ENCODE data around the gene EXOC4.
"Not testable (repeated sequence)": the region's sequence is repeated elsewhere in the genome, so short reads cannot be mapped to it uniquely, and the experiment has no call there.

Gene EXOC4

DNA sequence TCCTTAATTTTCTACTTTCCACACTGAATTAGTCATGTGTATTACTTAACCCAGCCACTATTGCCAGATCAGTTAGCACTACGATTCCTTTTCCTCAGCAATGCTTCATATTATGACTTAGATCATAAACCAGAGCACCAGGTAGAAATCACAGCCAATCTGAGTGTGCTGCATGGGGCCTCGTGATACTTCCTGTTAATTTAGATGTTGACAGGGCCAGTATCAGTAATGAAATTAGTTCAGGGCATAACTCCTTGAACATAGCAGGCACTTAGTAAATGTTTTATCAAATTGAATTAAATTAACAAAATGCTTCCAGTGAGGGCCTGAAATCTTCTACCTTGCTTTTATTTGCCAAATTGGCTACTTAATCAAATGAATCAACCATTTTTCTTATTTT, 705.0 kb downstream of the EXOC4 start:
- H3K4me3 ChIP-seq (ENCODE audit: low read depth, low read length), result no peak overlapping the region

DNA sequence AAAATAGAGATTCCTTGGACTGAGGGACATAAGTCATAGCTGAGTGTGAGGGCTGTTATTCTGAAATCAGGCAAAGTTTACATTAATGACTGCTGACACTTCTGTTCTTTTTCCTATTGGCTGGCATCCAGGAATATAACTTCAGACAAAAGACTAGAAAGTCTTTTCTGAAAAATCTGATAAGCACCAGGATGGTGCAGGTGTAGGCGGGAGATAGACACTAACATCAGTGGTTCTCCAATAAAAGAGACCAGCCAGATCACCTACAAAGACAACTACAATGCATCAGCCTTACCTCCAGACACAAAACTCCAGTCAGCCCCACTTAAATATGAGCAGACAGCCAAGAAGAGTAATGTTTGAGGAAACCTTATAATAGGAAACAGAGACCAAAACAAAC, 705.9 kb downstream of the EXOC4 start:
- H3K4me3 ChIP-seq (ENCODE audit: low read depth, low read length), result no peak overlapping the region

DNA sequence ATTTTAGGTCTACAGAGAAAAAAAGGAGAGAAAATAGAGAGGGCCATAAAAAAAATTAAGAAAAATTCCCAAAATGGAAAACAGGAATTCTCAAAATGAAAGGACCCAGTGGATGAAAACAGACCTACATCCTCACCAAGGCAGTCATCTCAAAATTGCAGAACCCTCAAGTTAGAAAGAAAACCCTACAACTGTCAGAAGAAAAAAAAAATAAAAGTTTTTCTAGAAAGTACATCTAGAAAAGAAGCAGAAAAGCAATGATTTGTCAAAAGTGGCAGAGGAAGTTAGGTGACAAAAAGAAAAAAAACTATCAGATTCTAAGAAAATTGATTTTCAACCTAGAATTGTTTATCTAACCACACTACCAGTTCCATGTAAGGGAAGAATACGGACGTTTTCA, 706.6 kb downstream of the EXOC4 start:
- H3K4me3 ChIP-seq (ENCODE audit: low read depth, low read length), result no peak overlapping the region

DNA sequence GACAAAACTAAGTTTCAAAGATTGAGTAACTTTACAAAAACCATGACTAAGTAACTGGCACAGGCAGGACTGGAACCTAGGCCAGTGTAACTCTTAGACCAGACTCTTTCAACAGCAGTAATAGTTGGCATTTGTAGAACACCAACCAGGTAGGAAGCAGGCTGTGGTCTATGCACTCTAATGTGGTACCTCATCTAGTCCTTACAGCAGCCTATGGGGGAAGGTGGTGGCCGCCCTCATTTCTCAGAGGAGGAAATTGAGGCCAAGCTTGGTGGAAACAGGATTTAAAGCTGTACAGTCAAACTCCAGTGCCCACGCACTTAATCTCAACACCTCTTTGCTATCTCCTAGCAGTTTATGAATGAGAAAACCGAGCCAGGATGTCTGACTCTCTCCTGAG, 708.8 kb downstream of the EXOC4 start:
- H3K4me3 ChIP-seq (ENCODE audit: low read depth, low read length), result no peak overlapping the region

DNA sequence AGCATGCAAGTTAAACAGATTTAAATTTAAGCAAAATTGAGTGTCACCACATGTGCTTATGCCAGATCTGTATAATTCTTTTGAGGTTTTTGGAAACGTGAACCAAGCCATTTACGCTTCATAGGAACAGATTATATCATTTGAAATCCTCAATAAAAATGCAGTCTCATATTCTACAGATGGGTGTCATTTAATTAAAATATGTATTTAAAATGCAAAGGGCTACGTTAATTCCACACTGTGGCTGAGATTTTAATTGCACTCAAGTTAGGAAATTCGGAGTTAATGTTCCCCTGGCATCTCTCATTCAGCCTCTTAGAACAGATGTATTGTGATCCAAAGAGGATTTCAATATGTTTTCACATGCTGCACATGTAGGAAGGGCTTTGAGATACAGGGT, 709.8 kb downstream of the EXOC4 start:
- no peak overlapping the region for H3K4me3 ChIP-seq (ENCODE audit: low read depth, low read length)

DNA sequence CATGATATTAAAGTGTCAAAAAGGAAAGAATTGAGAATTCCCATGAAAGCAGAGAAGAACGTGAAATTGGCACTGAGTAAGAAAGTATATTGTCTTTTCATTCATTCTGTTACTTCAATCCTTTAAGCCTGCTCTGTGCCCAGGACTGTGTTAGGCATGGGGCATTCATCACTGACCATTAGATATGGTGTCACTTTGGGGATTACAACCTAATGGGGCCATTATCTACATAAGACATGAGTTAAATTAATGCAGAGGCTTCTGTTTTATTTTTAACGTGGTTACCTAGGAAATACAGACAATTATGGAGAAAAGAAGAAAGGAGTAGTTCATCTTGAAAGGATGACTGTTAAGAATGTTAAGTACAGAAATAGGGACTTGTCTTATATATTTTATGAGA, 710.8 kb downstream of the EXOC4 start:
- no peak overlapping the region for H3K4me3 ChIP-seq (ENCODE audit: low read depth, low read length)

DNA sequence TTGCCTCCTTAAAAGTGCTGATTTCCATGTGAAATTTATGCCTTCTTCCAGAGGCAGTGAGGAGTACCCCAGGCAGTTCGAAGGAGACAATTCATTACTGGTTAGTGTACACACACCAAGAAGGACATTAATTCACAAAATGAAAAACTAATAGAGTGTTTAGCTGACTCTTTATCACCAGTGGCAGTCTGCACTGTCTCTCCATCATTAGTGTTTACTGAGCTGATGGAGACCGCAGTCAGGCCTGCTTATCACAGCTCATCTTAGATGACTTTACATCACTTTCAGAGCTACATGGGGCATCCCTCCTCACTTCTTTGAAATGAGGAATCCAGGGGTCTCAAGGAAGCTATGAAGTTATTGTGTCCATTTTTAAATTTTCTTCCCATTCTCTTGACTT, 718.7 kb downstream of the EXOC4 start:
- no peak overlapping the region for H3K4me3 ChIP-seq (ENCODE audit: low read depth, low read length)

DNA sequence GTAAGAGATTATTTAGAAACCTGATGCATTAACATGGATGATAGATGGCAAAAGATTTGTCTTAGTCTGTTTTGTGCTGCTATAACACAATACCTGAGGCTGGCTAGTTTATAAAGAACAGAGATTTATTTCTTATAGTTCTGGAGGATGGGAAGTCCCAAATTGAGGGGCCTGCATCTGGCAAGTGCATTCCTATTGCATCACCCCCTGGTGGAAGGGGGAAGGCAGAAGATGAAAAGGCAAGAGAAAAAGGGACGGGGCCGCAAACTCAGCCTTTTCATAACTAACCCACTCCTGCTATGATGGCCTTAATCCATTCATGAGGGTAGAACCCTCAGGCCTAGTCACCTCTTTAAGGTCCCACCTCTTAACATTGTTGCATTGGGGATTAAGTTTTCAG, 720.8 kb downstream of the EXOC4 start:
- H3K4me3 ChIP-seq (ENCODE audit: low read depth, low read length), result no peak overlapping the region

DNA sequence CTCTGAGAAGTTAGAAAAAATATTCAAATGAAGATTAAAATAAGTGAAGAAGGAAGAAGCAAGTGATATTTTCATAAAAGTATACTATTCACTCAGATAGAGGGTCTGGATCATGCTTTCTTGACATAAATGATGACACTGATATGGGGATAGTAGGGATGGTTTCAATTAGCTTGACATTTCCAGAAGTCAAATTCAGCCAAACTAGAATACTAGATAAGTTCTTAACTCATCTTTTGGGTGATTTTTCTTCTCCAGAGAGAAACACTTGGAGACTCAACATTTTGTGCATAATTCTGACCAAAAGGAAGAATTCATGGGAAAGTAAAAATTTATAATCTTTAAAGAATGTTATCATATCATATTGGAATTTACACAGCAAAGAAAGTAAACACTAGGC, 722.3 kb downstream of the EXOC4 start:
- H3K4me3 ChIP-seq (ENCODE audit: low read depth, low read length), result no peak overlapping the region

DNA sequence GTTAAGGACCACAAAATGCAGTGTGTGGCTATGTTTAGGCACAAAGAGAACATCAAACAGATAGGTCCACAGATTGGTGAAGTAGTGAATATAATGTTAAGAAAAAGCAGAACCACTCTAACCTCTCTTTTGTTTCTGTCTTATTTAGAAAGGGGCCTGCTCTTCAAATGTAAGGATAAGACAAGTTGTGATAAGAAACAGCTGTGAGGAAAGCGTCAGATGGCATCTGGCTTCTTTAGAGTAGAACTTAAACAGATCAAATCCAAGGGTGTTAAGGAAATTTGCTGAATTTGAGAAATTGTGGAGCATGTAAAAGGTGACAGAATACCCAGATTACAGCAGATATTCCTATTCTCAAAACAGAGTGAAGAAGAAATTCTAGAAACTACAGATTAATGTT, 723.3 kb downstream of the EXOC4 start:
- no peak overlapping the region for H3K4me3 ChIP-seq (ENCODE audit: low read depth, low read length)

DNA sequence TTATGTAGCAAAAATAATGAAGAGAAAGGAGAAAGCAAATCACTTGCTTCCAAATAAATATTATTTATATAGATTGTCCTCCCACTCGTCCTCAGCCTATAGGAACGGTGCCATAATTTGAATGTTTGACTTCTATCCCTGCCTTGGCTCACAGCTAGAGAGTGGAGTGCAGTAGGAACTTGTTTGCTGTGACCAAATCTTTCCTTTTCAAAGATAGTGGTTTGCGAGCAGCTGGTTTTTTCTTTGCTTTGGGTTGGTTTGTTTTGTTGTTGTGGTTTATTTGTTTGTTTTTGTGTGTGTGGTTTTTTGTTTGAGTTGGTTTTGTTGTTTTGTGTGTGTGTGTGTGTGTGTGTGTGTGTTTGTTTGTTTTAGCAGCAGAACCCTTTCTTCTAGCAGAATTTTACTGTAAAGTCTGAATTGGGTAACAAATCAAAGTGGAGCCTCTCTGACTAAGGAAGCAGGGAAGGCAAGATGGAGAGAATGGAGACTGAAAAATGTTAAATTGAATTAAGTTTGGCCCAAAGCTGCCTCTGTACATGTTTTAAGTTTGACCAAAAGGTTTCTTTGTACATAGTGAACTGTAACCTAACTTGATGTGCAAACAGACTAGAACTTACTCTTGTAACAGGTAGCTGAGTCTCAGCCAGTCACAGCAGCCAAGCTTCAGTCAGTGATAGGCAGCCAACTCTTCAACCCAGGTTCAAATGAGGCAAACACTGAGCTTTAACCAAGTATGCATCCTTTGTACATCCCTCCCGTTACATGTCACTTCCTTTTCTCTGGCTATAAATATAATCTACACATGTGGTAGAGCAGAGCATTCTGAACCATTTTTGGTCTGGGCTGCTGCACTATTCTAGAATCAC, 724.8 kb downstream of the EXOC4 start:
- H3K4me3 ChIP-seq (ENCODE audit: low read depth, low read length), result no peak overlapping the region

DNA sequence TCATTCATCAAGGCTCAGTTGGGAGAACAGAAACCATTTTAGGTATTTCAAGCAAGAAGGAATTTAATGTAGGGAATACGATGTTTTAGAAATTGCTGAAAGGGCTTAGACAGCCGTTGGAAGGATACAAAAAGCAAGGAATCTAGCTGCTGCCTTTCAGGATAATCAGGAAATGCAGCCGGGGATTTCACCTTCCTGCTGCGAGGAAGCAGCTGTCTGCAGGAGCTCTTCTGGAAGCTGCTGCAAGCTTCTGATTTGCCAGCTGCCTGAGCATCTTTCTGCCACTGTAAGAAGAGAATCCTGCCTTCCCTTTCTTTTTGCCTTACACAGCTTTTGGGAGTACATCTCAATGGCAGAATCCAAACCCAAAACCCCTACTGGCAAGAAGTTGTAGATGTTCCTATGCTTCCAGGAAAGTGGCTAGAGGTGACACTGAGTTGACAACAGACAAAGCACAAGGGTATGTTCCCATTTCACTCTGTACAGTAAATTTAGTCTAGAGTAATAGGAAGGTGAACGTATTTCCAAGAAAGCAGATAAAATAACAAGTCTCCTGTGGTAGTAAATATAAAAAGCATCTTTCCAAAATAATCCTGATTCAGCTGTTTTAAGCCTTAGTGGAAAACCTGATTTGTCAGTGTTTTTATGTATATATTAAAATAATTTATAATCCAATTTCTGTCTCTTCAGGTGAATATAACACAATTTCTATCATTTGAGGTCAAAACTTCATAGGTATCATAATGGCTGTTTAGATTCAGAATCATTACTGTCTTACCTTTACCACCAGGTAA, 725.8 kb downstream of the EXOC4 start:
- H3K4me3 ChIP-seq (ENCODE audit: low read depth, low read length), result no peak overlapping the region

DNA sequence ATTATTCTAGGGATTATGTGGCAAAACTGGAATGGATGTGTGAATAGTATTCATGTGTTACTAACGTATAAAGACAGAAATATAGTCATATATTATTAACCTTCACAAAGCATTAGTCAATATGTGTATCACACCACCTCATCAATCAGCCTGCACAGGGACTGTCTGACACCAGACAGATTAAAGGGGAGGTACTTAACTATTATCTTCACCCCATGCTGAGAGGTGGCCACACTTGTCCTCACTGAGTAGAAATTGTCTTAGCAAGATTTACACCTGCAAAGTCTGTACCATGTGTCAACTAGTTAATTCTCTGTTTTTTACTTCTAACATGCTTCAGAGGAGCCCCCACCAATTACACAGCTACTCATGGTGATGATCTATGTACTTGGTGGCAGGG, 727.9 kb downstream of the EXOC4 start:
- no peak overlapping the region for H3K4me3 ChIP-seq (ENCODE audit: low read depth, low read length)

DNA sequence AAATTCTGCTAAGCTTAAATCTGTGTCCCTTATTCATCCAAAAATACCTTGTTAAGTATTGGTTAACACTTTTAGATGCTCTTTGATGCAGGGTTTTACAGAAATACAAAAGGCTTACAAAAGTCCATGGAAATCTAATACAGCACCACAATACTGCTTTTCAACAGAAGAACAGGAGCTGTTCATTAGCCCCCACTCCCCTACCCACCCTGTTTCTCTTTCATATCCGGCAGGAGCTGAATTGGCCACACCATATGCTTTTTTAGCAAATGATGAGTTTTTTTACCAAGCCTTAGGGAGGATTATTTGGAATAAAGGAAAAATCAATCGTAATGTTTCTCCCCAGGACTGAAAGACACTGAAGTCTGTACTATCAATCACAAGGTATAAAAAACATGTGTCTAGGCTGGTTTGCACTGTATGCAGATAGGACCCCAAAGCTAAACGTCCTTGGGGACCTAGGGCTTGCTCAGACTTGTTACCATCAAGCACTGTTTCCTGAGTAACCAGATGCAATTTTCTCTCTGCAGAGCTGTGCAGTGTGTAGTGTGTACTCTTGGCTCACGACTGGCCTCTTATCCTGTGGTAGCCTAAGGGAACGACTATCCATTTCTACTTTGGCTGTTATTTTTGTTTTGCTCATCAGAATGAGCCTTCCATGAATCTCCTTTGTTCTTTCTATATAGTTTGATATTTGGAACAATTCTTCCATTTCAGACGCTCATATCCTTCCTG, 731.0 kb downstream of the EXOC4 start:
- H3K4me3 ChIP-seq (ENCODE audit: low read depth, low read length), result no peak overlapping the region

DNA sequence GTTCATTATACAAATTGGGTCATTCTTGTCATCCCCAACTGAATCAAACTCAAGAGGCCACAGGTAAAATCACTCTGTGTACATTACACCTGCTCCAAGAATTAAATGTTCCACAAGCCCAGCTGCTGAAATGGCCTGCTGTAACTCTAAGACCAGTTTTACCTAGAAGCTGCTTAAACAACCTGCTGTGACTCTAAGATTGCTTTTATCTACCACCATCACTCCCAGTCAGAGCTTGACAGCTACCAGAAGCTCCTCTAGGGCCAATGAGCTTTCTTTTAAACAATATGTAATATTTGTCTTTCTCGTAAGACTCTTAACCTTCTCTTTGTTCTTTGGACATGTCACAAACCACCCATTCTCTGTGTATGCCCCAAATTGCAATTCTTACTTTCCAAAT, 732.4 kb downstream of the EXOC4 start:
- H3K4me3 ChIP-seq (ENCODE audit: low read depth, low read length), result no peak overlapping the region

DNA sequence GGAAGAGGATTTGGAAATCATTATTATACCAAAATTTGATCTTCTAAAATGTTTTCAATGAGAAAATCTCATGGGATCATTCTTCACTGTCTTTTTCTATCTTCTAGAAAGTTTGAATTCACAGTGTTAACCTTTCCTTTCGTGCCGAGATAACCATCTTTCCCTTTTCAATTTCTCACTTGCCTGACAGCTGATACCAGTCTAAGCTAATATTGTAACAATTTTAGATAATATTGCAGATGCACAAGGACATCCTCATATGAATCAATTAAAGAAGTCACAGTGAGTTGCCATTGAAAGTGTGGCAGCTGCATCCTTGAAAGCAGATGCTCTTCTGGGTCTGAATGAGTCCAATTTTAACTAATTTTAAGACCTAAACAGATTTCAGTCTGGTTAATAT, 734.7 kb downstream of the EXOC4 start:
- H3K4me3 ChIP-seq (ENCODE audit: low read depth, low read length), result no peak overlapping the region

DNA sequence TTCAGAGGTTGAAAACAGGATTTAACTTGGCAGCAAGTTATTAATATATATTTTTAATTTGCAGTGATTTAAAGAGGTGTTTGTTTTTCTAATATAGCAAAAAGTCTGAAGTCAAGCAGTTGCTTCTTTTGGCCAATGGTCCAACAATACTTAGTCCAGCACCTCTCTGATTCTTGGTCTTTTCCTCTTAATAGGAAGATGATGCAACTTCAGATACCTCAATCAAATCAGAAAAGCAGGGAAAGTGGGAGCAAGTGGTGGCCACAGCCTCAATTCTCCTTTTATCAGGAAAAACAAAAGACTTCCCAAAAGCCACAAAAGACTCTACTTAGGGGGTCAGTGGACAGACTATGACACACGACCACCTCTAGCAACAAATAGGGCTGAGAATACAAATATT, 740.7 kb downstream of the EXOC4 start:
- H3K4me3 ChIP-seq (ENCODE audit: low read depth, low read length), result no peak overlapping the region

DNA sequence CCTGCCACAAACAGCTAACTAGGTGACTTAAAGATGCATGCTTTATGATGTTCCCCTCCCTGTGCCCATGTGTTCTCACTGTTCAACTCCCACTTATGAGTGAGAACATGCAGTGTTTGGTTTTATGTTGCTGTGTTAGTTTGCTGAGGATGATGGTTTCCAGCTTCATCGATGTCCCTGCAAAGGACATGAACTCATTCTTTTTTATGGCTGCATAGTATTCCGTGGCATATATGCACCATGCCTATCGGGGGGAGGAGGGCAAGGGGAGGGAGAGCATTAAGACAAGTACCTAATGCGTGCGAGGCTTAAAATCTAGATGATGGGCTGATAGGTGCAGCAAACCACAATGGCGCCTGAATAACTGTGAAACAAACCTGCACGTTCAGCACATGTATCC, 741.2 kb downstream of the EXOC4 start:
- not testable (repeated sequence) for H3K4me3 ChIP-seq (ENCODE audit: low read depth, low read length)

DNA sequence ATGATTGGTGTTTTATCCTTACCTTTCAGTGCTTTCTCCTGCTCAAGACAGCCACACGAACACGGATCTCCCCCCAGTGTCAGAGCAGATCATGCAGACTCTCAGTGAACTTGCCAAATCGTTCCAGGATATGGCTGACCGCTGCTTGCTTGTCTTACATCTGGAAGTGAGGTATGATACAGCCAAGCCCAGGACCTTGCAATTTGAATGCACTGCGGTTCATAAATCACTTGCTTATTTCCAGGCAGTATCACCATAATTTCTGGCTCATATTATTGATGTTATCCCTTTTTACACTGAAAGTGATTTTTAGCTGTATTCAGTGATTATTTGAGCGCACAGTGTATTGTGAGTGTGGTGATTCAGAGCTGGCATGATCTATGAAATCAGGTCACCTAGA, 744.6 kb downstream of the EXOC4 start:
- H3K4me3 ChIP-seq (ENCODE audit: low read depth, low read length), result no peak overlapping the region

DNA sequence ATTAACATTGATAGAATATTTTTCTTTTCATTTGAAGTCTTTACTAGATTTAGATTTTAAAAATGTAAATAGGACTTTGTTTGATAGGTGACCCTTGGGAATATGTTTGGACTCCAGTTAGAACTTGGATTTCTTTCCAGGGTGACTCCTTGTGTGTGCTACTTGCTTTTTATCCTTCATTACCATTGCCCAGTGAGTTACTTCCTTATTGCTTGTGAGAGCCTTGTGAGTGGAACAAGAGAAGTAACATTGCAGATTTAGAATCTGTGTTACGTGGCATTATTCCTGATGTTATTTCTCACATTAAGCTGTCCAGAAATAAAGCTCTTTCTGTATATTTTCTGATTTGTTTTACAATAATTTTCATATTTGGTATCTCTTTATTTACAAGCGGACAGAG, 746.3 kb downstream of the EXOC4 start:
- H3K4me3 ChIP-seq (ENCODE audit: low read depth, low read length), result no peak overlapping the region

DNA sequence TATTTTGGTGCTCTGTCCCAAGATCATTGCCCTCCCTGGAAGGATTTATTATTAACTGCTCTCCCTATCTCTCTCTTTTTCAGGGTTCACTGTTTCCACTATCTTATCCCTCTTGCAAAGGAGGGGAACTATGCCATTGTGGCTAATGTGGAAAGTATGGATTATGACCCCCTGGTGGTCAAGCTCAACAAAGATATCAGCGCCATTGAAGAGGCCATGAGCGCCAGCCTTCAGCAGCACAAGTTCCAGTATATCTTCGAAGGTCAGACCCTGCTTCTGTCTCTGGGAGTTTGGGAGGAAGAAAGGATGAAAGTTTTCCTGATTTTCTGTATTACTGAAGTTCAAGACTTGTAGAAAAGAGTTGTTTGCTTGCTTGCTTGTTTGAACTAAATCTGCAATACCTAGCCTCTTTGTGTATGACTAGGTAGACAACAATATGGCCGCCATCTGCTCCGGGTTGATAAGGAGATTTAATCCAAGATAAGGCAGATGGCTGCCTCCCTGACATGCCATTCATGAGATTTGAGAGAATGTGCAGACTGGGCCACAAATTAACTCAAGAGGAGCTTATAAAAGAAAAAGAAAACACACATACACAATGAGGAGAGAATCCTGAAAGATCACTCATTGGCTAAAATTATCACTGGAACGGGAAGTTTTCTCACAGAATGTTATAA, 752.1 kb downstream of the EXOC4 start:
- no peak overlapping the region for H3K4me3 ChIP-seq (ENCODE audit: low read depth, low read length)

Measured in iPS-11a (cell line).